Stimulated activated CD8-positive, alpha-beta memory T cell treated with anti-CD3 and anti-CD28 coated beads, Interleukin-7, amount 100 ng/mL, for 1 hour (primary cell): ENCODE data around the gene LRRC4.

ENCODE experiments used
- DNase-seq, 2 donors: peaks; one replicate each; pipeline ENCODE4 v3.0.0-alpha.2; 2020; ENCODE audit warnings: low read depth in 2 of 2

The LRRC4 gene

DNA sequence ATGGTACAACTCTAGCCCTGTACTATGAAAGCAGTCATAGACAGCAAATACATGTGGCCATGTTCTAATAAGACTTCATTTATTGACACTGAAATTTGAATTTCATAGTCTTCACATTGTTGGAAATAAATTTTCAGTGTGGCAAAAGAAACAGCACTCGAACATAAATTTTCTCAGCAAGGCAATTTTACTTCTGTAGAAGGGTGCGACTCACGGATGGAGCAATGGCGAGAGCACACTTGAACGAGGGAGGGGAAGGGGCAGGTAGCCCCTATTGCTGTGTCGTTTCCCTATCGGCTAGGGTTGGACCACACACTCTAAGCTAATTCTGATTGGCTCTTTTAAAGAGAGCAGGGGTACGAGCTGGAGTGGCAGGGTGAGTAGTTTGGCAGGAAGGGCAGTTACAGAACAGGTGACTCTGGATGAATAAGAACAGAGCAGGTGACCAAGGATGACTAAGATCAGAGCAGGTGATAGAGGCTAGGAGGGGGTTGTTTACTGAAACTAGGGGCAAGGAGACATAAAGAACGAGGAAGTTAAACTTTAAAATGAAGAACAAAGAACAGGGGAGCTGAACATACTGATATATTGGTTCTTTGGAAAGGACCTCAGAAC, 52.0 kb downstream of the LRRC4 start:
- no peak for DNase-seq

DNA sequence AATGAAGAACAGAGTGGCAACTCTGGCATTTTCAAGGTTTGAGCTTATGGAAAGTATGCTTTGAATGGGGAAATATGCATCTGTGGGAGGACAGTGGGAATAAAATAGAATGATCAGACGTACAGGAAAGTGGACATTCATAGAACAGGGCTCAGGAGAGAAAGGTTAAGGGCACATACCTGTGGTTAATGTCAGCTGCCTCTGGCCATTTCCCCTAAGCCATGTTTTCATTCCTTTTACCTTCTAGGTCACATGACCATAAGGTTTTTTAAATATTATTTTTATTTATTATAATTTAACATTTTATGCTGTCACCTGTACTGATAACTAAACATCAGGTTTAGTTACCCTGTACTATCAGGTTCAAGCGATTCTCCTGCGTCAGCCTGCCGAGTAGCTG, 52.8 kb downstream of the LRRC4 start:
- no peak for DNase-seq
